Tibial artery (tissue), 4 donors: ENCODE data around the gene ATRN.

Source experiments
- DNase-seq, 2 donors: peaks; one replicate each; pipeline ENCODE4 v3.0.0-alpha.2; 2019
- H3K27ac ChIP-seq, 2 donors: fragments of 200-600 bp; sonication (generic) in 1 of 2; 1 replicate in 1 of 2; 2 replicates in 1 of 2; pipeline ENCODE4 v1.5.1; 2018 to 2019; ENCODE audit warnings: mild to moderate bottlenecking in 1 of 2
- H3K27me3 ChIP-seq, 2 donors: fragments of 200-600 bp; sonication (generic) in 1 of 2; one replicate each; pipeline versions ENCODE4 v1.5.1 to v1.6.0; 2016 to 2019
- H3K36me3 ChIP-seq, 3 donors: fragments of 200-600 bp; sonication (generic) in 2 of 3; one replicate each; pipeline ENCODE4 v1.5.1; 2016 to 2019; ENCODE audit warnings: mild to moderate bottlenecking in 2 of 3
- H3K4me1 ChIP-seq, 4 donors: fragments of 200-600 bp; sonication (generic) in 2 of 4; 1 replicate in 3 of 4; 2 replicates in 1 of 4; pipeline ENCODE4 v1.5.1; 2016 to 2019
- H3K4me3 ChIP-seq, 2 donors: fragments of 200-600 bp; sonication (generic) in 1 of 2; 1 replicate in 1 of 2; 2 replicates in 1 of 2; pipeline ENCODE4 v1.5.1; 2018 to 2019; ENCODE audit warnings: mild to moderate bottlenecking in 2 of 2
- H3K9me3 ChIP-seq, 3 donors: fragments of 200-600 bp; sonication (generic) in 1 of 3; one replicate each; pipeline ENCODE4 v1.5.1; 2016 to 2019
- CTCF ChIP-seq, 2 experiments: fragments of 200-600 bp in 1 of 2; fragments of 450-650 bp in 1 of 2; IDR thresholded peaks; one replicate each; pipeline ENCODE4 v1.5.1; 2017 to 2019; ENCODE audit warnings: antibody characterized with exemption in 2 of 2, mild to moderate bottlenecking in 1 of 2, moderate library complexity in 1 of 2
- intact Hi-C: fragments of 100-400 bp; cut with DNase I; formaldehyde crosslinking; loops from one replicate; pipeline ENCODE4 v1.15.0; 2023; ENCODE audit warnings: low total_unique reads

Gene ATRN

DNA sequence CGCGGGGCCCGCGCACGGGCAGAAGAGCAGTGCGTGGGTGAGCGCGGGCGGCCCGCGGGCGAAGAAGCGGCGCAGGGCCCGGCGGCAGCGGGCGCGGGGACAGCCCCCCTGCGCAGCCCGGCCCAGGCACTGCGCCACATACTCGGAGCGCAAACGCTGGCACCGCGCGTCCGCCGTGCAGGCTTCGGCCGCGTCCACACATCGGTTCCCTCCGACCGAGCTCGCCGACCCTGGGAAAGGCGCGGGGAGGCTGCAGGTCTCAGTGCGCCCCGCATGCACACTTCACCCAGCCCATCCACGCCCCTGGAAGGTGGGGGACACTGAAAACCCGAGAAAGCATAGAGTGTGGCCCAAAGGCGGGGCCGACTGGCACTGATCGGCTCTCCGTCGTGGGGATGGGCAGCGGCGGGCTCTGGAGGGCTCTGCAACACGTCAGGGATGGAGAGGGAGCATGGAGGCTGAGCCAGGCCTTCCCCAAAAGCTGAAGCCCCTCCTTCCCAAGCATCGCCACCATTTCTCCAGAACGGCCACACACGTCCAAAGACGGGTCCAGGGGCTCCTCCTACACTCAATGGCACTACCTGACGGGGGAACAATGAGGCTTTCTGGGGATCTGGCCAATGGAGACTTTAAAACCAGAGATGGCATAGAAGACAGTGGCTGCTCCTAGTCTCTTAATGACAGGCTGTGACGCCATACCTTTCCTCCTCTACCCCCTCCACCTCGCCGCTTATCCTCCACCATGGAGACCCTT is 190.4 kb downstream of the ATRN start:
- no peaks in the 10 kb centered on the region for H3K9me3 ChIP-seq
- no peak overlapping the region for H3K27ac ChIP-seq
- H3K27me3 ChIP-seq: peaks cover 0 to 49% of the 10 kb centered on the region in 2 donors
- peak; percentile 13 to 50 for DNase-seq
- TF ChIP-seq CTCF (IDR thresholded peaks at IDR 0.05): no peak
- H3K36me3 ChIP-seq: no peaks in the 10 kb centered on the region
- no peak overlapping the region for H3K4me3 ChIP-seq
- H3K4me1 ChIP-seq: peaks cover 0 to 13% (median 4%) of the 10 kb centered on the region in 4 donors
- intact Hi-C loops: no loop called here

DNA sequence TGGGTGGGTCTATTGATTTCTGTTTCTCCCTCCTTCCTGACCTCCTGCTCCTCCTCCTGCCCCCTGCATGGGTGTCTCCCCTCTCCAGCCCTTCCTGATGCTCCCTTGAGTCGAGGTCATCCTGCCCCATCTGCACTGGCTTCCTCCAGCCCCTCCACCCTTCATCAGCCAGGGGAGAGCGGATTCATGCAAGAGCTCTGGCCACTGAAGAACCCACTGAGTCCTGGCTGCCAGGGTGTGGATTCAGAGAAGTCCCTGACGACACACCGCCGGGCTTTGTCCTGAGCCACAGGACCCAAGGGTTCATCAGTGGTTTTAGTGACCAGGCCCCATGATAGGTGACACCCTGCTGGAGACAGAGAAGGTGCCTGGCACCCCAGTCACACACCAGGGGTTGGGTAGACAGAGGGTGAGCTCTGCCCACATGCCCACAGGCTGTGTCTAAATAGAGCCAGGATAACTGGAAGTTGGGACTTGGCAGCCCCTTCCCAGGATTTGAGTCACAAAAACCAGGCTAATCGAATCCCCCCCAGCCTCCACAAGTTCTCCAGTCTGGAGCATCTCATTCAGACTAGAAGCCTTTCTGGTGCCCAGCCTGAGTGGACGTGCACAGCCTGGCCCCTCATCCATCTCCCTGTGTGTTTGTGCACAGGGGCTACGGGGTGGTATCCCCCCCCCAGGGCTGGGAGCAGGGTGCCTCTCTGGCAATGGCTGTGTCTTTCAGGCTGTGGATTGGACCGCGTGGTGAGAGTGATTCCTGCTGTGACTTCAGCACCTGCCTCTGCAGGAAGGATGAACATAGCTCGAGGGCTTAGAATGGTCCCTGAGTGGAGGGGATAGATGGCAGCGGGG is 191.2 kb downstream of the ATRN start:
- no peaks in the 10 kb centered on the region for H3K9me3 ChIP-seq
- no peak overlapping the region for H3K27ac ChIP-seq
- DNase-seq: peak; percentile 14 to 48
- H3K27me3 ChIP-seq: peaks cover 0 to 49% of the 10 kb centered on the region in 2 donors
- no peak for TF ChIP-seq CTCF (IDR thresholded peaks at IDR 0.05)
- H3K36me3 ChIP-seq: no peaks in the 10 kb centered on the region
- no peak overlapping the region for H3K4me3 ChIP-seq
- H3K4me1 ChIP-seq: peaks cover 0 to 15% (median 4%) of the 10 kb centered on the region in 4 donors
- intact Hi-C loops: no loop called here

DNA sequence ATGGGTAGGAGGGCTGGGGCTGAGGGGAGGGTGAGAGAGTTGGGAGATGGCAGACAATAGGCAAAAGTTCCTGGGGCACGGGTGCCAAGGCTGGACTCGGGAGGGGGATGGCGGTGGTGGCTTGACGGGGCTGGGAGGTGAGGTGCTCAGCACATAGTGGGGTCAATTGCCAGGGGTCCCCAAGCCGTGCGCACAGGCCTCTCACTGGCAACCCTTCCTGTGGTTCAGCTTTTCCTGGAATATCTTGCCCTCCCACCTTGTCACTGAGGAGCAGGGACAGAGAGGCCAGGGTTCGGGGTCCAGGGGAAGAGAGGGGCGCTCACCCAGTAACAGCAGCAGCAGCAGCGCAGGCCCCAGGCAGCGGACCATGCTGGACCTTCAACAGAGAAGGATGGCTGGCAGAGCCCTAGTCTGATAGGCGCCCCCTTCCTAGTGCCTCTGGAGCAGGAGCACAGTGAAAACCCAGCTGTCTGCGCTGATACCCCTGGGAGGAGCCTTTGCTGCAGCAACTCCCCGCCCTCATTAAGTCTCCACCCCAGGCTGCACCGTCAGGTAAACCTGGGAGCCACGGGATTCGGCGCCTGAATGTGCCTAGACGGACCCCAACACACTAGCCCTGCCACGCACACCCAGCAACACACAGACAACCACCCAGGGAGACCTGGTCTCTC is 192.3 kb downstream of the ATRN start, which contains the start of gene GFRA4:
Gene GFRA4 (minus strand): TSS at position 369 of the 671 bp plus-strand sequence. CDS start 0 bp downstream, at position 369.
- peak; percentile 15 to 43 for DNase-seq
- intact Hi-C loops: no loop called here
- peaks cover 0 to 49% of the 10 kb centered on the region in 2 donors for H3K27me3 ChIP-seq
- peaks cover 0 to 2% (median under 1%) of the 10 kb centered on the region in 3 donors for H3K36me3 ChIP-seq
- peaks cover 0 to 15% (median 4%) of the 10 kb centered on the region in 4 donors for H3K4me1 ChIP-seq
- H3K4me3 ChIP-seq: no peak within 1 kb of the TSS
- H3K27ac ChIP-seq: no peak within 1 kb of the TSS
- no peaks in the 10 kb centered on the region for H3K9me3 ChIP-seq
- no peak for TF ChIP-seq CTCF (IDR thresholded peaks at IDR 0.05)

DNA sequence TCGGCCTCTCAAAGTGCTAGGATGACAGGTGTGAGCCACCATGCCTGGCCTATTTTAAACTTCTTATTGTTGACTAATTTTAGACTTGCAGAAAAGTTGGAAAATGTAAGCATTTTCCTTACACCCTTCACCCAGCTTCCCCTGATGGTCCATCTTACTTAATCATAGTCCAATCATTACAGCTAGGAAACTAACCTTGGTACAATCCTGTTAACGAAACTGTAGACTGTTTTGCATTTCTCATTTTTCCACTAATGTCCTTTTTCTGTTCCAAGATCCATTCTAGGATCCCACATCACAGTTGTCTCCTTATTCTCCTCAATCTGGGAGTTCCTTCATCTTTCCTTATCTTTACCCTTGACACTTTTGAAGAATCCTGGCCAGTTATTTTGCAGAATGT is 193.0 kb downstream of the ATRN start:
- DNase-seq: no peak
- Histone ChIP-seq H3K9me3 (no peaks in the 10 kb centered on the region), H3K27me3 (peaks cover 0 to 45% of the 10 kb centered on the region in 2 donors), H3K4me1 (peaks cover 0 to 15% (median 4%) of the 10 kb centered on the region in 4 donors), H3K4me3 (no peak overlapping the region), H3K27ac (no peak overlapping the region), H3K36me3 (peaks cover 0 to 9% (median 8%) of the 10 kb centered on the region in 3 donors)
- intact Hi-C loops: no loop called here
- TF ChIP-seq CTCF (IDR thresholded peaks at IDR 0.05): no peak

DNA sequence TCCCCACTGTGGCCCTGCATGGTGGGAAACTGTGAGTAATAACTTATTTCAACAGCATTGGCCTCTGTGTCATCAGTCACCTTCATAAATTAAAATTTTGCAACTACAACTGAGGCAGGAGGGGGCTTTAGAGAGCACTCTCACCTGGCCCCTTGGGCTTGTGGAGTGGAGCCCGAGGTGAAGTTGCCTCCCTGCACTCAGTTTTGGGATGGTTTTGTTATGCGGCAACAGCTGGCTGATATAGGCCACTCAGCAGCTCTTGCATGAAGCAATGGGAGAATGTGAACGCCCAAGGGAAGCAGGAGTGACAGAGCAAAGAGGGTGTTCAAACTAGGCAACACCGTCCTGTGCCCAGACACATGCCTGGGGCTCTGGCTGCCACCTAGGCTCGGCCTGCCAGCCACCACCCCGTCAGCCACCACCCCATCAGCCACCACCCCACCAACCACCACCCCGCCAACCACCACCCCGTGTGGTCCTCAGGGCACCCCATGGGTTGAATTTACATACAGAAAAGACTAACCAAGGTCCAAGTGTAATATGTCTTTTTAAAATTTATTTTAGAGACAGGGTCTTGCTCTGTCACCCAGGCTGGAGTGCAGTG is 196.7 kb downstream of the ATRN start:
- peaks cover 0 to 5% (median 0%) of the 10 kb centered on the region in 4 donors for H3K4me1 ChIP-seq
- intact Hi-C loops: no loop called here
- no peak overlapping the region for H3K27ac ChIP-seq
- no peak for DNase-seq
- H3K9me3 ChIP-seq: no peaks in the 10 kb centered on the region
- TF ChIP-seq CTCF (IDR thresholded peaks at IDR 0.05): no peak
- peaks cover 0 to 13% of the 10 kb centered on the region in 2 donors for H3K27me3 ChIP-seq
- no peak overlapping the region for H3K4me3 ChIP-seq
- peaks cover 0 to 45% (median 39%) of the 10 kb centered on the region in 3 donors for H3K36me3 ChIP-seq
